HG02885 (cell line): ENCODE data around the gene RPH3AL.
"Not testable (repeated sequence)": the region's sequence is repeated elsewhere in the genome, so short reads cannot be mapped to it uniquely, and the experiment has no call there.

Experiments
- ATAC-seq: cut with Tn5 transposase; IDR thresholded peaks from one replicate; pipeline ENCODE4 v1.9.1; 2021; ENCODE audit warnings: mild to moderate bottlenecking; ENCODE audit not compliant: unreplicated experiment, poor library complexity

Gene RPH3AL

GRCh38 chr17:322006-322780 is 30.4 kb downstream of the RPH3AL start:
- no peak for ATAC-seq

GRCh38 chr17:321386-321941 is 31.1 kb downstream of the RPH3AL start:
- ATAC-seq: no peak

DNA sequence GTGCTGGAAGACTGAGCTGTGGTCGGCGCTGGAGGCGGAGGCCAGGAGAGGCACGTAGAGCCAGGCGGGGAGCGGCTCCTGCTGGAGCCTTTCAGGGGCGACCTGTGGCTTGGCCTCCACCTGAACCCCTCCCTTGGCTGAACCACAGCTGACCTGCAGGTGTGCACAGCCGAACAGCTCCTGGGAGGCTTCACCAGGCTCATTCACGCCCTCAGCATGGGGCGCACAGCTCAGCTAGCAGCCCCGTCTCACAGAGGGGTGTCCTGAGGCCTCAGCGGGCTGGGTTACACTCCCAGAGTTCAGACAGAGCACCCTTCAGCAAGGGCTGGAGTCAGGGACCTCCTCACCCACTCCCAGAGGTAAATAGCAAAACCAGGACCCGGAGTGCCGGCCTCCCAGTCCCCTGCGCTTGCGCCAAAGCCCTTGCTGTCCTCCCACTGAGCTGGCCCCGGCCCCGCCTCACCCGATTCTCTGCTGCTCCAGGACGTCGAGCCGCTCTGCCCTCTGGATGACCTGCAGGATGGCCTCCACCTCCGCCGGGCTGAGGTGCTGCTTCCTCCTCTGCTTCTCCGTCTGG is 31.7 kb downstream of the RPH3AL start:
- ATAC-seq: no peak

- no peak for ATAC-seq
Observed at GRCh38 chr17:320139-320538, 32.5 kb downstream of the RPH3AL start.

DNA sequence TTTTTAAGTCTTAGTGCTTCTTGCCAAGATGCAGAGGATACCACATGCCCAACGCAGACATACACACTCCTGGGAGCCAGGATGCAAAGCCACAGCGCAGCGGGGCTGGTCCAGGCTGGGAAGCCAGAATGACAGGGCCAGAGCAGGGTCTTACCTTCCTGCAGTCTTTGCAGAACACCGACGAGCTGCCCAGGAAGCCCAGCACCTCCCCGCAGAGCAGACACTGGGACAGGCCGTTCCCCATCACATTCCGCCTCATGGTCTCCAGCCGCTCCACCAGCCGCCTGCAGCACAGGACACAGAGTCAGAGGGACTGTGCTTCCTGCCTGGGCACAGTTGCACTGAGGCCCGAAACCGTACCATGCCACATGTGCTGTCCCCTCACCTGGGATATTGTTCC is 33.3 kb downstream of the RPH3AL start:
- ATAC-seq: no peak

GRCh38 chr17:317070-317469 is 35.5 kb downstream of the RPH3AL start:
- not testable (repeated sequence) for ATAC-seq

DNA sequence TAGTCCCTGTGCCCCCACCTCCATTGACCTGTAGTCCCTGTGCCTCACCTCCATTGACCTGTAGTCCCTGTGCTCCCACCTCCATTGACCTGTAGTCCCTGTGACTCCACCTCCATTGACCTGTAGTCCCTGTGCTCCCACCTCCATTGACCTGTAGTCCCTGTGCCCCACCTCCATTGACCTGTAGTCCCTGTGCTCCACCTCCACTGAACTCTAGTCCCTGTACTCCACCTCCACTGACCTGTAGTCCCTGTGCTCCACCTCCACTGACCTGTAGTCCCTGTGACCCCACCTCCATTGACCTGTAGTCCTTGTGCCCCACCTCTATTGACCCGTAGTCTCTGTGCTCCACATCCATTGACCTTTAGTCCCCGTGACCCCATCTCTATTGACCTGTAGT is 37.2 kb downstream of the RPH3AL start:
- ATAC-seq: not testable (repeated sequence)

DNA sequence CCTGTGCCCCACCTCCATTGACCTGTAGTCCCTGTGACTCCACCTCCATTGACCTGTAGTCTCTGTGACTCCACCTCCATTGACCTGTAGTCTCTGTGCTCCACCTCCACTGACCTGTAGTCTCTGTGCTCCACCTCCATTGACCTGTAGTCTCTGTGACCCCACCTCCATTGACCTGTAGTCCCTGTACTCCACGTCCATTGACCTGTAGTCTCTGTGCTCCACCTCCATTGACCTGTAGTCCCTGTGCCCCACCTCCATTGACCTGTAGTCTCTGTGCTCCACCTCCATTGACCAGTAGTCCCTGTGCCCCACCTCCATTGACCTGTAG is 38.0 kb downstream of the RPH3AL start:
- ATAC-seq: not testable (repeated sequence)

DNA sequence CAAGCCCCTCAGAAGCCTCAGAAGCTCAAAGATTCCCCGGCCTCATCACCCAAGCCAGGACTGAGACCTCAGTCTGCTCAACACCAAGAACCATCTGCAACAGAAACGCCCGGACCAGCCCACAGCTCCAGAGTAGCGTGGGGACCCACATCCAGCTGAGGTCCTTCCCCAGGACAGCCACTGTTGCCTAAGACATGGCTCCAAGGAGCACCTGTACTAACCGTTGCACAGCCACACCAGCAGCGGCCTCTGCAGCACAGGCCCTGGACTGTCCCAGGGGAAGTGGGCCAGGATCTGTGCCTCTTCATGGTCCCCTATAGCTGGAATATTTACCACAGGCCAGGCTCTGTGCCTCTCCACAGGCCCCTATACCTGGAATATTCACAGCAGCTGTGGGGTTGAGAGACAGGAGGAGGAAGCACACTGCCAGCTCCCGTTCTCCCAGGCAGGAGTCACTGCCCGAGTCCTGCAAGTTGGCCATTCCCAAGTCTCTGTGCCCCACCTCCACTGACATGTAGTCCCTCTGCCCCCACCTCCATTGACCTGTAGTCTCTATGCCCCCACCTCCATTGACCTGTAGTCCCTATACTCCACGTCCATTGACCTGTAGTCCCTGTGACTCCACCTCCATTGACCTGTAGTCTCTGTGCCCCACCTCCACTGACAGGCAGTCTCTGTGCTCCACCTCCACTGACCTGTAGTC is 38.5 kb downstream of the RPH3AL start:
- ATAC-seq: no peak

GRCh38 chr17:313231-313630 is 39.4 kb downstream of the RPH3AL start:
- no peak for ATAC-seq

GRCh38 chr17:312476-313148 is 40.0 kb downstream of the RPH3AL start:
- ATAC-seq: no peak

DNA sequence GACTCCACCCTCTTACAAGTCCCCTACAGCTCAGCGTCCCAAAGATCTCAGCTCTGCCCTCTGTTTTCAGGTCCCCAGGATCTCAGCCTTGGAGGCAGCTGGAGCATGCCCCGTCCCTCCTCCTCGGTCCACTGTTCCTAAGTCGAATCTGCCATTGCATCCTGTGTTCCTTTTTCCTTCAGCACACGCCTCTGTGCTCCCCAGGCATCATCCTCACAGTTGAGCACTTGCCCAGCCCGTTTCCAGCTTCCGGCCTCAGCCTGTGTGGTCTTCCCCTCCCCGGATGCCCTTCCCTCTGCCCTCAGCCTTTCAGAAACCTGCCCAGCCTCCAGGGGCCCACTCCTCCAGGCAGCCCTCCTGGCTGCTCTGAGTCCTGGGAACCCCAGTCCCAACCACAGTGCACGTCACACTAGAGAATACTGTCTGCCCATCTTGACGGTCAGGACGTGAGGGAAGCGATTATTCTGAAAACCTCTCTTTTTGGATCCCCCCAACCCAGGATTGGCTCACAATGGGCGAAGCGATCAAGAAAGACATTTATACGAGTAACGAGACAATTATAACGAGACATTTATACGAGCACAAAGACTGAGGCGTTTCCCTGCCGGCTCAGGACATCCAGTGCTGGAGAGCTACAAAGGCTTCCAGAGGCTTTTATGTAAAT is 41.4 kb downstream of the RPH3AL start:
- no peak for ATAC-seq

- no peak for ATAC-seq
Observed at GRCh38 chr17:310111-311010, 42.2 kb downstream of the RPH3AL start.

DNA sequence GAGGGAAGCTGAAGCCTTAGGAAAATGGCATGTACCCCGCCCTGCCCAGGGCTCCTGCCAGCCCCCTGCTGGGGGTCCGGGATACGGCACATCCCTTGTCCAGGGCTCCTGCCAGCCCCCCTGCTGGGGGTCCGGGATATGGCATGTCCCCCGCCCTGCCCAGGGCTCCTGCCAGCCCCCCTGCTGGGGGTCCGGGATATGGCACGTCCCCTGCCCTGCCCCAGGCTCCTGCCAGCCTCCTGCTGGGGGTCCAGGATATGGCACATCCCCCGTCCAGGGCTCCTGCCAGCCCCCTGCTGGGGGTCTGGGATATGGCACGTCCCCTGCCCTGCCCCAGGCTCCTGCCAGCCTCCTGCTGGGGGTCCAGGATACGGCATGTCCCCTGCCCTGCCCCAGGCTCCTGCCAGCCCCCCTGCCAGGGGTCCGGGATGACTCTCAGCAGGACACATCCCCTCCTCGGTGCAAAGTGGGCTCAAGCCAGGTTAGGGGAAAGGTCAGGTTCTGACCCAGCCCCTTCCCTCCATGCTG is 43.2 kb downstream of the RPH3AL start:
- no peak for ATAC-seq

GRCh38 chr17:307741-308507 is 44.7 kb downstream of the RPH3AL start:
- no peak for ATAC-seq

DNA sequence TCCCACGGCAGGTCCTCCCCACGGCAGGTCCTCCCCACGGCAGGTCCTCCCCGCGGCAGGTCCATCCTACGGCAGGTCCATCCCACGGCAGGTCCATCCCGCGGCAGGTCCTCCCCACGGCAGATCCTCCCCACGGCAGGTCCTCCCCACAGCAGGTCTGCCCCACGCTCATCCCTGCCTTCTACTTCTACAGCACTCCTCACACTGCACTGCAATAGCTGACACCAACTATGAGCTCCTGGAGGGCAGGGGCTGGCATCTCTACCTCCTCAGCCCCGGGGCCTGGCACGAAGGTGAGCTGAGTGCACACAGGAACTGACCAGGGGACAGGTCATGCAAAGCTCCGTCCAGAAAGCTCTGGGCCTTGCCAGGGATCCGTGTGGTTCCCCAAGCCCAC is 45.3 kb downstream of the RPH3AL start:
- no peak for ATAC-seq

DNA sequence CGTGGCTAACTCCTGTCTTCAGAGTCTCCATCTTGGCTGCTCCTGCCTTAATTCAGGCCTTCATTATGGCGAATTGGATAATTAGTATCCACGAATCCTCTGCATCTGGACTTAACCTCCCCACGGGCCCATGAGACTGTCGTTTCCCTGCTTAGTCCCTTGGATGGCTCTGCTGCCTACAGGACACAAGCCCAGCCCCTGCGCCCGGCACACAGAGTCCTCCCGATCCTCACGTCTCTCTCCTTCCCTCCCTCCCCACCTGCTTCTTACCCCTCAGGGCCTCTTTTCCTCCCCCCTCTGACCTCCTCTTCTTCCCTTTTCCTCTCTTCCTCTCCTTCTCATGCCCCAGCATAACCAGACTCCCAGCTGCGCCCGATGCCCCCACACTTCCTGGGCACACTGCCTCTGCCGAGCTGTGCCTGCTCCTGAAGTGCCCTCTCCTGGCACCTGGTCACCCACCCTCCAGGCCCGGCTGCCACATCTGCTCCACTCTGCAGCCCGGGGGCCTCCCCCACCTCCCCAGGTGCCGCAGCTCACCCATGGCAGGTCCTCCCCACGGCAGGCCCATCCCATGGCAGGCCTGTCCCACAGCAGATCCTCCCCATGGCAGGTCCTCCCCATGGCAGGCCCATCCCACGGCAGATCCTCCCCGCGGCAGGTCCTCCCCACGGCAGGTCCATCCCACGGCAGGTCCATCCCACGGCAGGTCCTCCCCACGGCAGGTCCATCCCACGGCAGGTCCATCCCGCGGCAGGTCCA is 45.9 kb downstream of the RPH3AL start:
- ATAC-seq: no peak

DNA sequence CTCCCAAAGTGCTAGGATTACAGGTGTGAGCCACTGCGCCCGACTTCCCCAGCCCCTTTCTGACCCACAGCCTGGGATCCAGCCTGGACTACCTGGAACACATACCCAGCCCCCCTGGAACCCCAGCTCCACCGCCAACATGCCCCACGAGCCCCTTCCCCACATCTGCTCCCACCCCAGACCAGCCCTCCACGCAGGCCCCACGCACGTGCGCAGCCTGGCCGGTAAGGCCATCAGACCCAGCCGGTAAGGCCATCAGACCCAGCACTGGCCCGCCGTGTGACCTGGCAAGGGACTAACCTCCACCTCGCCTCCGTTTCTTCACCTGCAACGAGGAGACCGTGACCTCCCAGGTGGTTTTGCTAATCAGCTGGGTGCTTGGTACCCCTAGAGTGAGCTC is 46.5 kb downstream of the RPH3AL start:
- no peak for ATAC-seq
